ENCODE data around the gene ELMO1. TPM values are rescaled to one million over a fixed set of nuclear protein-coding genes. Genes with fewer than 3 reads are reported as not detected.

ELMO1 gene
- total RNA-seq, 2 experiments from 2014 or later, result 65.2 to 67.7 TPM

DNA sequence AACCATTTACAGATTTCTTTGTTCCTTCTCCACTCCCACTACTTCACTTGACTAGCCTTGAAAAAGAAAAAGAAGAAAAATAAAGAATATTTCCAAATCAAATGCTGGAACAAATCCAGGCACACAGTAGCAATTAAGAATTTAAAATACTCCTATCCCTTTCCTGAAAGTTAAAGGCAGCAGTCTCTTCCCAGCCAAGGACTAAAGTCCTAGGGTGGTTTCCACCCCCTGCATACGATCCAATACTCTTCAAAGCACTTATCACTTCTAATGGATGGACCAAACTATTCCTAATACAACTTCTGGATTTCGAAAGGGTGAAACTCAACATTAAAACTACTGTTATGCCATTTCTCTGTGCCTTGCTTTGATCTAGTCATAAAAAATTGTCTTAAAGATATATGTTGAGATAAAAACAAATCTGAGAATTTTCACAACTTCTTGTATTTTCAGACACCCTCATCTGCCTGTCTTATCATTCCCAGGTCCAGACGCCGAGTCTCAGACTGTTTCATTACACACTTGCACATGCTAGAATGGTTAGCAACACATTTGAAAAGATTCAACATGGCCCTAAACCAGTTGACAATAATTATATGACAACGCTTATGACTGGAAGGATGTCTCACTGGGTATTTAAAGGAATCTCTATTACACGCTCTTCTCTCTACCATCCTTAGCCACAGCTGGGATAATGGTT is 13.4 kb downstream of the ELMO1 start:
- ChIA-PET CTCF (no interaction called here), POLR2A (no interaction called here)

DNA sequence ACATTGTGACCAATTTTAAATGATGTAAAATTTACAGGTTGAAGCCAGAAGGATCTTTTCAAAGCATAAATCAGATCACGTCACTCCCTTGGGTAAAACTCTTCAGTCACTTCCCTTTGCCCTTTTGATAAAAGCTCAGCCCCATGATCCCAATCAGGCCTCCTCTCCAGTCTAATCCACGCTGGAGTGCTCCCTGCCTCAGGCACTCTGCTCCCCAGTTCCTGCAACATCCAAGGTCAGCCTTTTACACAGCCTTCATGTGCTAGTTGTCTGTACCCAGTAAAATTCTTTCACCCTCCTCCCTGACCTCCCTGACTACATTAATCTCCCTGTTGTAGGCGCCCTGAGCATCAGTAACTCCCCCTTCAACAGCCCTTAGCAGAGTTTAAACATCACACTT is 14.1 kb downstream of the ELMO1 start:
- POLR2A ChIA-PET, result no interaction called here
- CTCF ChIA-PET, result no interaction called here

DNA sequence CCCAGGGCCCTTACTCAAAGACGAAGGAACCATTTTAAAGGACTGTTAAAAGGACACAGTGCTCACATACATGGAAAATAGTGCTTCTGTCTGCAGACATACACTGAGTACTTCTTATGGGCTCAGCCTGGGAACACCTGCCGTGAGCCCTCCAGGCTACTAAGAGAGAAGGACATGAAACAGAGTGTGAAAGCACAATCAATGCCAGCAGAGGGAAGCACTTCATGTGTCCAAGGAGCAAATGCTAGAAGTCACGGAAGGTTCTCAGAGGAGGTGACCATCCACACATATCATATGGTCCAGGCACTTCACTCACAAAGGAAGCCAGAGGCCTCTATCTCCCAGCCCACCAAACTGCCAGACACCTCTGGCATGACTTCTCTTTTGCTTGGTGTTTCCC is 15.5 kb downstream of the ELMO1 start:
- ChIA-PET CTCF (no interaction called here), POLR2A (no interaction called here)

DNA sequence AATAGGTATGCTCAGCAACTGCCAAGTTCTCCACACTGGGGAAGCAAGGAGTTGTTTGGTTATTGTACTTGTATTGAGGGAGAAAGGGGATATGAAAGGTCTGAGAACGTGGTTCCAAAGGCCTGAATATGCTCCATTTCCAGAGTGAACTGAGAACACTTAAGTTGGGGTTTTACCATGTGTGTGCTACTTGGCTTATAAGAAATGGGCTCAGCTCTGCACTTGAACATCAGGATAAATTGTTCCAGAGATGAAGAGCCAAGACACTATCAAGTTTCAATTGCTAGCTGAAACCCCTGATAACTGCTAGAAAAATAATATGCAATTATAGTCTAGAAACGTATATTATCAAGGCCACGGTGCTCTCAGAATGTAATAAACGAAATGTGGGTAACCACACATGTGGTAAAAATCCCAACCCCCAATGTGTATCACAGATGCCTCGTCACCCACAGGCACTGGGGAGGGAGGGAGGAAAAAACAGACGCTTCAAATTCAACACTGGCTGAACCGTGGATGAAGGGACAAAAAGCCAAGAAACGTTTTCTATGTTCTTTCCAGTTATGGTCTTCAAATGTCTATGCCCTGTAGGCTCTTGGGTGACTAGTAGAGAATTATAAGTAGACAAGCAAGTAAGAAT is 16.3 kb downstream of the ELMO1 start:
- CTCF ChIA-PET, result no interaction called here
- POLR2A ChIA-PET, result no interaction called here

DNA sequence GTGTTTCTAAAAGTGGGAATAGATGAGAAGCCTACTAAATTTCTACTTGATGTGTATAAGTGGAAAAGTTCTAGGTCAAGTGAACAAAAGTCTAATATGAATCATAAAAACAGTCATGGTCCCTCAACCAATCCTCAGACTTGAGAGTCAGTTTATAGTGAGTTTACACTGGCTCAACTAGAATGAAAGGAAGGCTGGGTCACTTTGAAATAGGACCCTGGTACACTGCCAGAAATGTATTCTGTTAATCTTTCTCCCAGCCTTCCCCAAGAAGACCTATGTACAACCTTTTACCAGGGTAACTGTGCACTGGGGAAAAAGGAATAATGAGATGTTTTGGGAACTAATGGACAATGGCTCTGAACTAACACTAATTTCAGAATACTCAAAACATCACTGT is 17.3 kb downstream of the ELMO1 start:
- CTCF ChIA-PET, result no interaction called here
- POLR2A ChIA-PET, result no interaction called here

DNA sequence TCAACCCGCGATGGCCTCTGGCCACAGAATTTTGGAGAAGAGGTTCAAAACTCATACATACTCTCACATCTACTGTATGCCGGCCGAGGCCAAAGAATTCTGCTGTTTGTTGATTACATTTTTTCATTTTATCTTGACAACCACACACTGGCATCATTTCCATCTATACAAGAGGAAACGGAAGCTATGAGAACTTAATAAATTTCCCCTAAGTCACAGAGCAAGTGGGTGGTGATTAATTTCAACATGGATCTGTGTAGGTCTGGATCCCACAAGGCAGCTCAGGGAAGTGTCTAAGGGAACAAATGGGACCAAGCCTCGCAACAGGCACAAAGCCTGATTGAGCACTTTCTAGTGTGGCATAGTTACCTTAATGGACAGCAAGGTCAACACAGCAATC is 18.0 kb downstream of the ELMO1 start:
- CTCF ChIA-PET, result no interaction called here
- POLR2A ChIA-PET, result no interaction called here

DNA sequence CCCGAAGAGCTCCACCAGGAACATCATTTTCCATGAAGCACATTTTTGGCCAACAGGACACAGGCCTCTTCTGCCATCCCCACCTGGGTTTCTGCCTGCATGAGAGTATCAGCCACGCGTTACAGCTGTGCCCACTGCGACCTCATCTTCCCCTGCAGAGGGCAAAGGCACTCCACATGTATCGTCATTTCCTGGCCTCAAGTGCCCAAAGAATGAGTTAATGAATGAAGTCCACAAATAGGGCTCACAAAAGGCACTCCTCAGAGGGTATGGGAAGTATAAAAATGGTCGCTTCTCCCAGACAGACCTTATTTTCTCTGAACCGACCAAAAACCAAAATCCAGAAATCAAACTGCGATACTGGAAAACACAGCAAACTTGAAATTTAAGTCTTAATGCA is 18.5 kb downstream of the ELMO1 start:
- CTCF ChIA-PET, result no interaction called here
- POLR2A ChIA-PET, result no interaction called here

DNA sequence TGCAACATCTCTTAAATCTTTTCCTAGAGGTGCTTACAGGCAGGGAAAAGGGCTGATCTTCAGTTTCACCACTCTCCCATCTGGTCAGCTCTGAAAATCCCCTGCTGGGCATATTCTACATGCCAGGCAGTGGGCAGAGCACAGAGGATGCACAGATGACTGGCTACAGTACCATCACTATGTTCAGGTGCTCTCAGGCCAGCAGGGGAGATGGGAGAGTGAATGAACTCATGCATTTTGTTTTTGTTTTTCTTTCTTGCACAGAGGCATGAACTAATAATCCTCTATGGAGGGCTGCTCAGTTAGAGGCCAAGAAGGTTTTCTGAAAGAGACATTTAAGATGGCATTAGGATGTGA is 19.3 kb downstream of the ELMO1 start:
- ChIA-PET CTCF (no interaction called here), POLR2A (no interaction called here)

DNA sequence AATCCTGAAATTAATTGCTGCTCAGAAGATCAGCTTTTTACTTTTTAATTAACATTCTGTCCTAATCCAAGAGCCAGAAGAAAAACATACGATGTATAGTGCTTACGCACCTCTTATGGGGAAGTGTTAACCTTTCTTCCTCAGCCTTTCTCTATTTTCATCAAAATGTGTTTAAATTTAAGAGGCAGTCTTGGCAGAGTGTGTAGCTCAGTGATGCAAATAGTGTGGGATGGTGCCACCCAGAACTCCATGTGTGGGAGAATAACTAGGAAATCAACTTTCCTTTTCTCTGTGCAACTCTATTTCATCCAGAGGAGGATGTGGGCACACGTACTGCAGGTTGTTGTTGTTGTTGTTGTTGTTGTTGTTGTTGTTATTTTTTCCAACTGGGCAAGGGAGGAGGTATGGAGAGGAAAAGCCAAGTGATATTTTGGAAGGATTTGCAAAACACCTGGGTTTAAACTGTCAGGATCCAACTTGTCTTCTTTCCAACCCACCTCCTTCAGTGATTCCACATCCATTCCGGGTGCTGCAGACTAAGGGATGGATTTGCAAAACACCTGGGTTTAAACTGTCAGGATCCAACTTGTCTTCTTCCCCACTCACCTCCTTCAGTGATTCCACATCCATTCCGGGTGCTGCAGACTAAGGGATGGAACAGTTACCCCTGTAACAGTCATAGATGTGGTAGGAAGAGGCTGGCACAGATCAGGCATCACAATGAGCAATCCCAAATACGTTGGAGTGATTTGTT is 19.8 kb downstream of the ELMO1 start:
- ChIA-PET CTCF (no interaction called here), POLR2A (no interaction called here)

DNA sequence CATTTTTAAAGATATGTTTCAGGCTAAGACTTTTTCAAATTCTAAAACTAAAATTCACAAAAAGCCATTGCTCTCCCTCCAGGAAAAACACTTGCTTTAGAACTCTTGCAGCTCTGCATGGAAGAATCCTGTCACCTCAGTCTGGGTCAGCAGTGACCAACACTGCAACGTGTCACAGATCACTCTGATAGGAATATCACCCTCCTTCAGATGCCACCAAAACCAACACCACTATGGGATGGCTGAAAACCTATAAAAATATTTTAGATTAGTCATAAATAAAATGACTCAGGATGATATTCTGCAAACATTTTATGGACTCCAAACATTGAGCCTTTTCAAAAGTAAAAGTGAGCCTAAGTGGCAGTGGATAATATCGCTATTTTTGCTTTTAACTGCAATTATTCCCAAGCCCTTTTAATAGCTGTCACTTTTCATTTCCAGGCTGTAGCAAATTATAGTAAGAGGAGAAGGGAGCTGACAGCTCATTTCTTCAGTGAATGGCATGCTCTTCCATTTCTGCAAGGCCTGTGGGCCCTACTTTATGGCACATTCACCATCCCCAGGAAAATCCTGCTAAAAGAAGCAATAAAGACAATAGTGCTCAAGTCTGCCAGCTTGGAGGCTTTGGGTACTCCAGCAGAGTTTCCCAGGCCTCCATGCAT is 21.3 kb downstream of the ELMO1 start:
- POLR2A ChIA-PET, result no interaction called here

DNA sequence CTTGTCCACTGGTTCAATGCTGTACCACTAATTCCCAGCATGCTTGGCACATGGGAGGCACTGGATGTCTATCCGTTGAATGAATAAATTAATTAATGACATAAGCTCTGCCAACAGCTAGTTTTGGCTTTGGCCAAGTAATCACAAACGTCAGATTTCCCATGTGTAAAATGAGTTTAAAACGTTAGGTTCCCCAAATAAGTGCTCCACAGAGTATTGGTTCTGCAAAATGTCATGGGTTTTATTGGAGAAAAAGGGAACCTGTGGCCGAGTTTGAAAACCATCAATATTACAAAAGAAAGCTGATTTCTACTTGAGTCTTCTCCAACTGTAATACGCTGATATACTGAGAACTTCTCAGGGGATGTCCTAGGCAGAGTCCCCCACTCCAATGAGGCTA is 23.2 kb downstream of the ELMO1 start:
- CTCF ChIA-PET, result no interaction called here
- POLR2A ChIA-PET, result no interaction called here

More for the DNA sequence above, 21.3 kb downstream of the ELMO1 start:
- CTCF ChIA-PET, result no interaction called here

DNA sequence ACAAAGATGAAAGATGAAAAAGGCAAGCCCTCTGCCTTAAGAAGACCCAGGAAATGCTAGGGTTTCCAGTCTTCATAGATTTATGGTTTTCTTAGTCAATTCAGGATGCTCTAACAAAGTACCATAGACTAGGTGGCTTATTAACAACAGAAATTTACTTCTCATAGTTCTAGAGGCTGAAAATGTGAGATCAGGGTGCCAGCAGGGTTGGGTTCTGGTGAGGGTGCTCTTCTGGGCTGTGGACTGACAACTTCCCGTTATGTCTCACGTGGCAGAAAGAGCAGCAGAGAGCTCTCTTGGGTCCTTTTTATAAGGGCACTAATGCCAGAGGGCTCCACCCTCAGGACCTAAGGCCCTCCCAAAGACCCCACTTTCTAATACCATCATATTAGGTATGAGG is 23.7 kb downstream of the ELMO1 start:
- POLR2A ChIA-PET, result no interaction called here
- CTCF ChIA-PET, result no interaction called here

DNA sequence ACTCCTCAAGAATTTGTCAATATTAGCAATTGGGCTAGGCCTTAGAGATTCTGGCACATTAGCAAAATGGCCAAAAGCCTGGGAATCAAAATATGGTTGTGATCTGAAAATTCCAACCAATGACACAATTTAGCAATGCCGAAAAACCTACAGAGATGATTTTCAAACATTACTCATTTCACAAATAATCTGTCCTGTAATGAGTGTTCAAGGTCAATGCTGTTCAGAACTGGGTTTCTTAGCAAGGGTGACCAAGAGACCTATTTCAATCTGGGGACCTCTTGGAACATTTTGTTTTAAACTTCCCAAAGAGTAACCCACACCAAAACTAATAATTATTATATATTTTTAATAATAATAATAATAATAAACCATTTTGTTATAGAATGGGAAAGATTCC is 24.1 kb downstream of the ELMO1 start:
- CTCF ChIA-PET, result no interaction called here
- POLR2A ChIA-PET, result no interaction called here

DNA sequence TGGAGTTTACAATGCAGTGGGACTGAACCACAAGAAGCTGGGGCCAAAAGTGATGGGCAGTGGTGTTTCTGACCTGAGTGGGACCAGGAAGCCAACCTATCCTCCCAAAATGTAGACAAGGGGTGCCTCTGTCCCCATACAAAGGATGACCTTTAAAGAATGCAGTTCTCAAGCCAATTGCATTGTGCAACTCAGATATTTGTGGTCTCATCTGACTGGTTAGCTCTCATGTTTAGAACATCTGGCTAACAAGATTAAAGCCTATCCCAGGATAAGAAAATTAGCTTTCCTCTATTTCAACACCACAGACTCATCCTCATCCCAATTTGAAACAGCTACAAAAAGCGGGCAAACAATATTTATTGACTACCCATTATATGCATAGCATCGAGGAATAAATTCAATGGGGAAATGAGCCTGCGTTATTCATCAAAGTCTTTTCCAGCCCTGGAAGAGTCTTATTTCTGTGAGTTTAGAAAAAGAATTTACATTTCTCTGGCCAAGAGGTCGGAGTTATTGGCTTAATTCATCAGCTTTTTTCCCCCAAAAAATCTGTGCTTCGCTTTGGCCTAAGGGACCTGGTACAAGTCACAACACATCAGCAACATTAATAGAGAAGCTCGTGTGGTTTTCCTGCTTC is 26.7 kb downstream of the ELMO1 start:
- ChIA-PET CTCF (no interaction called here), POLR2A (no interaction called here)

DNA sequence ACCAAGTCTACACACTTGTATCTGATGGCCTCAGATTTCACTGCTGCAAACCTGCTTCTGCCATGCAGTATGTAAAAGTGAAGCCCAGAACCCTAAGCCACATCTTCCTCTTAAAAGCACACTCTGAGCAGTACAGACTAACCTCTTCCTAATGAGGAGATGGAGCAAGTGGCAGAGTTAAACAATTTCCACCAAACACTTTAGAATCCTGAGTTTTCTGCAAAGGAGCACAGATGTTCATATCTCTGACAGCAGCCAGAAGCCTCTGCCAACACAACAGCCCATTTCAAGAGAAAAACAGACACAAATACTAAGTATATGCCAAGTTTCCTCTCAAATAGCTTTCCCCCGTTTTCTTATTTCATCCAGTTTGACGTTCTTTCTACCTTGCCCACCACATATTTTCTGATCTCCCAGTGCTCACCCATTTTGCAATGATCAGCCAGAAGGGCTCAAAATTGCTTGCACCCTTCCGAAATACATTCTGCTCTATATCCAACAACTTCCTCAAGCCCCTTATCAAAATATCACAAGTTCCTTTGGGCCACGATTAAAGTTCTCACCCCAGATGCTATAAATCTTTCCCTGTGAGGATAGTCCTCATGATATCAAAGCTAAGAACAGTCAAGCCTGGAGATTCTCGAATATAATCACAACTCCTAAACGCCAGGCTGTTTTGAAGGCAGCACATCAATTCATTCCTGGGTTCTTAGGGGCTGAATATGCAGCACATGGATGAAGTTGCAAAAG is 27.5 kb downstream of the ELMO1 start:
- CTCF ChIA-PET, result no interaction called here
- POLR2A ChIA-PET, result no interaction called here

DNA sequence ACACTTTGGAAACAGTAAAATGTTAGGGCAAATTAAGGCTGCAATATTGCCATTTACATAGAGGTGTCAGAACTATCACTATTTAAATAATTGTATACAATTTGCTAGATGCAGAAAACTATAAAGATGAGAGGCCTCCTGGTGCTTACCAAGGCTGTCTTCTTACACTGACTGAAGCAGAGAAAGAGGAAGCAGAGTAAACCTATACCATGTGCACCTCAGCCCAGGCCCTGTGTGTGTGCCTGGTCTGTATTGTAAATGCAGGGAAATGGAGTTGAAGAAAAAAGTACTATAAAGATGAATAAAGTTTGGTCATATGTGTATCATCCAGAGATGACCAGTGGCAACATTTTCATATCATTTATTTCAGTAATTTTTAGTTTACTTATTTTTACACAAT is 29.2 kb downstream of the ELMO1 start:
- CTCF ChIA-PET, result no interaction called here
- POLR2A ChIA-PET, result no interaction called here

DNA sequence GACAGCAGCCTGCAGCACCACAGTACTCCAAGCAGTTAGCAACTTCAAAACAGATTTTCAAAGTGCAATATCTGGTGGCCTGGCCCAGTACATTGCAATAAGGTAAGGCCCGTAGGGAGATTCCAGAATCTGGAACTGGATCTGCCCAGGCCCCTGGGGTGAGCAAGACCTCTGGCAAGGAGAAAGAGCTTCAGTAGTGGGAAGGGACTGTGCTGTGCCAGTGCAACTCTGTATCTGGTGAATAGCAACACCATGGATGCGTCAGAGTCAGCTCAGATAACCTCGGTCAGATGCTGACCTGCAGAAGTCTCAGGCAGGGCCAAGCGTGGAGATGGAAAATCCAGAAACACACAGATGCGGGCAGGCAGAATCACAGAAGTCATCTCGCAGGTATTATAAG is 30.3 kb downstream of the ELMO1 start:
- ChIA-PET POLR2A (no interaction called here), CTCF (no interaction called here)

DNA sequence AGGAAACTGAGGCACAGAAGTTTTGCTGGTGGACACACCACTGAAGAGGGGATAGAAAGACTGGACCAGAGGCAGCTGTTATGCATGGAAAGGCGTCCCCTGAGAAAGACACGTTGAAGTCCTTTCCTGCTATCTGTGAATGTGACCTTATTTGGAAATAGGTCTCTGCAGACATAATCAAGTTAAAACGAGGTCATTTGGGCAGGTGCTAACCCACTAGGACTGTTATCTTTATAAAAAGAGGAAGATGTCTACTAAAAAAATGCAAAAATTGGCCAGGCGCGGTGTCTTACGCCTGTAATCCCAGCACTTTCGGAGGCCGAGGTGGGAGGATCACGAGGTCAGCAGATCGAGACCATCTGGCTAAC is 31.6 kb downstream of the ELMO1 start:
- POLR2A ChIA-PET, result interaction anchor here (0.6 kb wide), 1 partner anchor 63 kb away, joined by 3 read pairs; no protein-coding TSS in a partner anchor
- CTCF ChIA-PET, result interaction anchor here (0.5 kb wide), 1 partner anchor 78 kb away, joined by 3 read pairs; no protein-coding TSS in a partner anchor

DNA sequence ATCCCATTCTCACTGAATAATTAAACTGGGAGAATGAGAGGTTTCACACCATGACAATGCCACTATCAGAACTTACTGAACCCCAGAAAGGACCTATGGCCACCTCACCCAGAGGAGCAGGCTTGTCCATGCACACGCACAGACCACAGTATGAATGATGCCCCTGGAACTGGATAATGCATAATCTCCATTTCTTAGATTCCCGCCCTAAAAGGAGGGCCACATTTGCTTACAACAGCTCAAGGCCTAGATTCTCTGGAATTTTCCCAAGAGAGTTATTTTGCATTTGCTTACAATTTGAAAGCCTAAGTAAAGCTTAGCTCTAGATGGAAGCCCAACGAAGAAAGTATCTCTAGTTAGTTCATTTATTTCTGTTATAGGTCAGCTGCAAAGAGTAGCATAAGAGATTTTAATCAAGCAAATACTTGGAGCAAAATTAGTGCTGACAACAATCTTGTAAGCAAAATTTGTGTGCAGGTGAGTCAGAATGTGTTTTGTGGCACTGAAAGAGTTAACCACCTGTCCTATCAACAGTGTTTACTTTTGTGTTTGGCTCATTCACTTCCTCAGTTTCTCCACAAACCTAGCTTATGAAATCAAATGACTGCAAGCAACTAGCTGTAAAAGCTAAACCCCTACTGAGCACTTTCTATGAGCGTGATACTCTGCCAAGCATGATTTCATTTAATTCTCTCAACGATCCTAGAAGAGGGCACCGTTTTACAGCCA is 32.1 kb downstream of the ELMO1 start:
- ChIA-PET POLR2A (interaction anchor here (0.6 kb wide), 1 partner anchor 63 kb away, joined by 3 read pairs; no protein-coding TSS in a partner anchor), CTCF (no interaction called here)

Data from activated CD8-positive, alpha-beta memory T cell treated with anti-CD3 and anti-CD28 coated beads for 36 hours (primary cell).